Measurements from ENCODE around the gene KLF2.
"Not testable (repeated sequence)": the region's sequence is repeated elsewhere in the genome, so short reads cannot be mapped to it uniquely, and the experiment has no call there.

KLF2 gene

DNA sequence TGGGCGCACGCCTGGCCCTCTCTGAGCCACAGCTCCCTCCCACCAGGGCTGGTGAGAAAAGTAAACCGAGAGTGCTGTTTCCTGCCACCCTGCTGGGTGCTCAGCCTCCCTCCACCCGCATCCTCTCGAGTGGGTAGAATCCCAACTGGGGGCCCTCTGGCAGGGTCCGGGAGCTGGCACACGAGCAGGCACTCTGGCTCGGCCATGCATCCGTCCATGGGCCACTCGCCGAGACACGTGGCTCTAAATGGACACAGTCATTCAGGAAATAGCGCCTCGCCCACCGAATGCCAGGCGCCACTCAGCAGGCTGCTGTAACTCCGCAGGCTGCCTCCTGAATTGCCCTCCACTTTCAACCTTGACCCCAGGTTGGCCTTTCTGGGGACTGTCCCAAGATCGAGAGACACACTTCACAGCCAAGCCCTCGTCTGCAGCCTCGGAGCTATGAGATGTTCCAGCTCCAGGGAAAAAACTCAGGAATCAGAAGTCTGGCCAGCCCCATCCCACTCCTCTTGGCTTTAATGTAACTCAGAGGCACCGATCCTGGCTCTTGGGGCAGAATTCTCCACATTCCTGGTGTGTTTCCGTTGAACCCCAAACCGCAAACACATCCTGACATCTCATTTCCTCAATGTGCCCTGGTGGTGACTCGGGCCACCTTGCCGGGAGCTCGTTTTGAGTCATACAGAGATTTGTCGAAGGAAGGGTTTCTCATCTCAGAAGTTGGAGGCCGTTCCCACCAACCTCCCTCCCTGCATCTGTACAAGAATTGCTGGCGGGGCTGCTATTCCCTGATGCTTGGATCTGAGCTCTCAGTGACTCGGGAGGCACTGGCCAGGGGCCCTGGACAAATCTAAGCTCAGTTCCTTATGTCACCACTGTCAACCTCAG lies 14.1 kb downstream of the KLF2 start:
- TF ChIP-seq POLR2AphosphoS5 (IDR thresholded peaks at IDR 0.05; ENCODE audit: borderline replicate concordance, low read depth, low read length) = no peak
- TF ChIP-seq EZH2 (IDR thresholded peaks at IDR 0.05) = no peak
- no peak for TF ChIP-seq FOXP2 (optimal IDR thresholded peaks at IDR 0.05; ENCODE audit: control extremely low read depth, extremely low read length, insufficient read depth)
- Histone ChIP-seq H3K4me3 (no peak overlapping the region), H3K36me3 (ENCODE audit: insufficient read depth, low read length) (no peaks in the 10 kb centered on the region), H3K9ac (ENCODE audit: insufficient read length) (no peak overlapping the region), H3K9me3 (ENCODE audit: low read depth, low read length) (no peaks in the 10 kb centered on the region), H3K27ac (no peak overlapping the region)
- no peak for DNase-seq (ENCODE audit: low read depth, low spot score)

DNA sequence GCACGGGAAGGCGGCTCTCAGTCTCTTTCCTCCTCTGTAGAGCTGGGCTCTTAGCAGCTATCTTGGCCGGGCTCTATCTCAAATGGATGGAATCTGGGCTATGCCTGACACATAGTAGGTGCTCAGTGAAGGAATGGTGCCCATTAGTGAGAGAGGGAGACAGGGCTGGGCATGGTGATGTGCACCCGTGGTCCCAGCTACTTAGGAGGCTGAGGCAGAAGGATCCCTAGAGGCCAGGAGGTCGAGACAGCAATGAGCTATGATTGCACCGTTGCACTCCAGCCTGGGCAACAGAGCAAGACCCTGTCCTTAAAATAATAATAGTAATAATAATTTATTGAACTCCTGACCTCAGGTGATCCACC lies 14.7 kb downstream of the KLF2 start:
- H3K9ac ChIP-seq (ENCODE audit: insufficient read length) = no peak overlapping the region
- no peak overlapping the region for H3K27ac ChIP-seq
- no peak overlapping the region for H3K4me3 ChIP-seq
- H3K36me3 ChIP-seq (ENCODE audit: insufficient read depth, low read length) = no peaks in the 10 kb centered on the region
- no peaks in the 10 kb centered on the region for H3K9me3 ChIP-seq (ENCODE audit: low read depth, low read length)
- DNase-seq (ENCODE audit: low read depth, low spot score) = no peak
- TF ChIP-seq EZH2 (IDR thresholded peaks at IDR 0.05) (no peak), FOXP2 (optimal IDR thresholded peaks at IDR 0.05; ENCODE audit: control extremely low read depth, extremely low read length, insufficient read depth) (no peak), POLR2AphosphoS5 (IDR thresholded peaks at IDR 0.05; ENCODE audit: borderline replicate concordance, low read depth, low read length) (no peak)

DNA sequence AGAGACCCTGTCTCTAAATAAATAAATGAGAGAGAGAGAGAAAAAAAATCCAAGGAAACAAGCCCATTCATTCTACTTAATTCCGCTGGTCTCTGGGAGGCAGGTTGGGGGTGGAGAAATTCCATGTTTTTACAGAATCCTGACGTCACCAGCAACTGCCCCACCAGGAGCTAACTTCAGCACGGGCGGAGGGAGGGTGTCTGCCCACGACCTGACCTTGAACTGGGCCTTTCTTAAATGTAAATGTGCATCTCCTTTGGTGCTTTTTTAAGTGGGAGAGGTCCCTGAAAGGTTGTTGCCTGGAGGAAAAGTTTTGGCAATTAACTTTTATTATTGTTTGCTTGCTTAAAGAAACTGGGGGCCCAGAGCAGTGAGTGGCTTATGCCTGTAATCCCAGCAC lies 15.5 kb downstream of the KLF2 start:
- Histone ChIP-seq H3K9me3 (ENCODE audit: low read depth, low read length) (no peaks in the 10 kb centered on the region), H3K27ac (no peak overlapping the region), H3K4me3 (no peak overlapping the region), H3K36me3 (ENCODE audit: insufficient read depth, low read length) (no peaks in the 10 kb centered on the region), H3K9ac (ENCODE audit: insufficient read length) (no peak overlapping the region)
- no peak for DNase-seq (ENCODE audit: low read depth, low spot score)
- no peak for TF ChIP-seq POLR2AphosphoS5 (IDR thresholded peaks at IDR 0.05; ENCODE audit: borderline replicate concordance, low read depth, low read length)
- TF ChIP-seq FOXP2 (optimal IDR thresholded peaks at IDR 0.05; ENCODE audit: control extremely low read depth, extremely low read length, insufficient read depth) = no peak
- no peak for TF ChIP-seq EZH2 (IDR thresholded peaks at IDR 0.05)

DNA sequence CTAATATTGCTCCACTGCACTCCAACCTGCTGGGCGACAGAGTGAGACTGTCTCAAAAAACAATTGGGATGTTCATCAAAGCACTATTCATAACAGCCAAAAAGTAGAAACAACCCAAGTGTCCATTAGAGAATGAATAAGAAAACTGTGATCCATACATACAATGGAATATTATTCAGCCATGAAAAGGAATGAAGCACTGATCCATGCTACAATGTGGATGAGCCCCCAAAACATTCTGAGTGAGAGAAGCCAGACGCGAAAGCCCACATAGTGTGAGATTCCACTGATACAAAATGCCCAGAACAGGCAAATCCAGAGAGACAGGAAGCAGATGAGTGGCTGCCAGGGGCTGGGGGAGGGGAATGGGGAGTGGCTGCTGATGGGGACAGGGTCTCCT lies 16.0 kb downstream of the KLF2 start:
- no peaks in the 10 kb centered on the region for H3K9me3 ChIP-seq (ENCODE audit: low read depth, low read length)
- no peak for DNase-seq (ENCODE audit: low read depth, low spot score)
- no peak overlapping the region for H3K27ac ChIP-seq
- H3K36me3 ChIP-seq (ENCODE audit: insufficient read depth, low read length) = no peaks in the 10 kb centered on the region
- TF ChIP-seq POLR2AphosphoS5 (IDR thresholded peaks at IDR 0.05; ENCODE audit: borderline replicate concordance, low read depth, low read length) = no peak
- TF ChIP-seq EZH2 (IDR thresholded peaks at IDR 0.05) = no peak
- no peak for TF ChIP-seq FOXP2 (optimal IDR thresholded peaks at IDR 0.05; ENCODE audit: control extremely low read depth, extremely low read length, insufficient read depth)
- no peak overlapping the region for H3K4me3 ChIP-seq
- H3K9ac ChIP-seq (ENCODE audit: insufficient read length) = no peak overlapping the region

DNA sequence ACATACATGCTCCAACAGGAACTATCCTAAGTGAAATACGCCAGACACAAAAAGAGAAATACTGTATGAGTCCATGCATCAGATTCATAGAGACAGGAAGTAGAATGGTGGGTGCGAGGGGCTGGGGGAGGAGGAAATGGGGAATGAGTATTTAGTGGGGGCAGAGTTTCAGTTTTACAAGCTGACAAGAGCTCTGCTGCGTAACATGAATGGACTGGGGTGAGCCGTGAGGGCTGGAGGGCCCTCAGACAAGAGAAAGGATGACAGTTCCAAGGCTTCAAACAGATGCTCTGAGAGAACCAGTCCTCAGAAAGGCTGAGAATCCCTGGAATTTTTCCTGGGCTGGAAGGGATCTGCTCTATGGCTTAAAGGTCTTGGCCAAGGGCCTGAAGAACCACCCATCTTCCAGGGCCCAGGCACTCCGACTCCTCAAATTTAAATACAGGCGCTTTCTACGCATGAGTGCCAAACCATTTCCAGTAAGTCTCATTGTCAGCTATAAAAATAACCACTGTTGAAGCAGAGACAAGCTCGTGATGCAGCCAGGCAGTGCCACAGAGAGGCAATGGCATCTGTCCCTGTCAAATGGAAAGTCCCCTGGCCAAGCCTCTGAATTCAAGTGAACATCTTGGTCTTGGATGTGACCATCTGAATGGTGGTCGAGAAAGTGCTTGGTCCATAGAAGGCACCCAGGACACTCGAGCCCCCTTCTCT lies 17.5 kb downstream of the KLF2 start:
- TF ChIP-seq EZH2 (IDR thresholded peaks at IDR 0.05) = no peak
- no peak for TF ChIP-seq FOXP2 (optimal IDR thresholded peaks at IDR 0.05; ENCODE audit: control extremely low read depth, extremely low read length, insufficient read depth)
- TF ChIP-seq POLR2AphosphoS5 (IDR thresholded peaks at IDR 0.05; ENCODE audit: borderline replicate concordance, low read depth, low read length) = no peak

DNA sequence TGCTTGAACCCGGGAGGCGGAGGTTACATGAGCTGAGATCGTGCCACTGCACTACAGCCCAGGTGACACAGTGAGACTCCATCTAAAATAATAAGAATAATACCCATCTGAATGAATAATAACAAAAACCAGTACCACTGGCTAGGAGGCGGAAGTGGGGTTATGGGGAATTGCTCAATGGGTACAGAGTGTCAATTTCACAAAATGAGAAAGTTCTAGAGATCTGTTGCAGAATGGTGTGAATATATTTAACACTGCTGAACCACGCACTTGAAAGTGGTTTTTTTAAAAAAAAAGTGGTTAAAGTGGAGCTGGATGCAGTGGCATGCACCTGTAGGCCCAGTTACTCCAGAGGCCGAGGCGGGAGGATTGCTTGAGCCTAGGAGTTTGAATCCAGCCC lies 18.5 kb downstream of the KLF2 start:
- Histone ChIP-seq H3K4me3 (no peak overlapping the region), H3K9me3 (ENCODE audit: low read depth, low read length) (no peaks in the 10 kb centered on the region), H3K36me3 (ENCODE audit: insufficient read depth, low read length) (no peaks in the 10 kb centered on the region), H3K9ac (ENCODE audit: insufficient read length) (no peak overlapping the region), H3K27ac (no peak overlapping the region)
- TF ChIP-seq POLR2AphosphoS5 (IDR thresholded peaks at IDR 0.05; ENCODE audit: borderline replicate concordance, low read depth, low read length) (no peak), EZH2 (IDR thresholded peaks at IDR 0.05) (no peak), FOXP2 (optimal IDR thresholded peaks at IDR 0.05; ENCODE audit: control extremely low read depth, extremely low read length, insufficient read depth) (no peak)
- DNase-seq (ENCODE audit: low read depth, low spot score) = no peak

More for the DNA sequence above, 17.5 kb downstream of the KLF2 start:
- Histone ChIP-seq H3K4me3 (no peak overlapping the region), H3K9me3 (ENCODE audit: low read depth, low read length) (no peaks in the 10 kb centered on the region), H3K27ac (no peak overlapping the region), H3K36me3 (ENCODE audit: insufficient read depth, low read length) (no peaks in the 10 kb centered on the region), H3K9ac (ENCODE audit: insufficient read length) (no peak overlapping the region)
- no peak for DNase-seq (ENCODE audit: low read depth, low spot score)

DNA sequence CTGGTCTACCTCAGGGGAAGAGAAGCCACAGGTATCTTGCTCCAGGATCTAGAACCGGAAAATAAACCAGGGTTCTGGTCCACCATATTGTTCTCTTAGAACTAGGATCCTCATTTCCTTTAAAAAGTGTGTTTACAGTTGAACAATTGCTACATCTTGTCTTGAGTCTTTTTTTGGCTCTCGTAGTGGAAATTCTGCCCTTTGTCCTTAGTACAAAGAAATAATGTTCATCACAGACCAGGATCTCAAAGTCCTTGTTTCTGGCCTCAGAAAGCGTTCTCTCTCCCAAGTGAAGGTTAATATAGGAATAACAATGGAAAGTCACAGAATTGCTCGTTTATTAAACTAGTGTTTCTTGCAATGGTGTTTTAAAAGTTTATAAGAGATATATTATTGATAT lies 20.8 kb downstream of the KLF2 start:
- DNase-seq (ENCODE audit: low read depth, low spot score) = no peak
- no peaks in the 10 kb centered on the region for H3K9me3 ChIP-seq (ENCODE audit: low read depth, low read length)
- TF ChIP-seq POLR2AphosphoS5 (IDR thresholded peaks at IDR 0.05; ENCODE audit: borderline replicate concordance, low read depth, low read length) = no peak
- no peak for TF ChIP-seq EZH2 (IDR thresholded peaks at IDR 0.05)
- TF ChIP-seq FOXP2 (optimal IDR thresholded peaks at IDR 0.05; ENCODE audit: control extremely low read depth, extremely low read length, insufficient read depth) = no peak
- no peak overlapping the region for H3K27ac ChIP-seq
- H3K9ac ChIP-seq (ENCODE audit: insufficient read length) = no peak overlapping the region
- H3K4me3 ChIP-seq = no peak overlapping the region
- no peaks in the 10 kb centered on the region for H3K36me3 ChIP-seq (ENCODE audit: insufficient read depth, low read length)

DNA sequence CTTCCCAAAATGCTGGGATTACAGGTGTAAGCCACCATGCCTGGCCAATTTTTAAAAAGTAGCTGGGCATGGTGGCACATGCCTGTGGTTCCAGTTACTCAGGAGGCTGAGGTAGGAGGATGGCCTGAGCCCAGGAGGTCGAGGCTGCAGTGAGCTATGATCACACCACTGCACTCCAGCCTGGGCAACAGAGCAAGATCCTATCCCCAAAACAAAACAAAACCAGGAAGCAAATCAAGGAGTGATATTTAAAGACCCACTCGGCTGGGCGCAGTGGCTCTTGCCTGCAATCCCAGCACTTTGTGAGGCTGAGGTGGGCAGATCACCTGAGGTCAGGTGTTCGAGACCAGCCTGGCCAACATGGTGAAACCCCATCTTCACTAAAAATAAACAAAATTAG lies 22.5 kb downstream of the KLF2 start:
- not testable (repeated sequence) for H3K9ac ChIP-seq (ENCODE audit: insufficient read length); H3K9me3 ChIP-seq (ENCODE audit: low read depth, low read length); H3K27ac ChIP-seq; DNase-seq (ENCODE audit: low read depth, low spot score); H3K4me3 ChIP-seq; H3K36me3 ChIP-seq (ENCODE audit: insufficient read depth, low read length)

Data from SK-N-MC (cell line).